Measurements from ENCODE around the gene ZNF827. TPM values are rescaled to one million over a fixed set of nuclear protein-coding genes. Genes with fewer than 3 reads are reported as not detected.

The ZNF827 gene
- total and polyA plus RNA-seq, 10 donors, result 3.3 to 31.6 (median 16.1) TPM

- intact Hi-C loops (cut with DNase I; ENCODE audit: low total_unique reads), result no loop called here
- no peak for DNase-seq
- H3K36me3 ChIP-seq, result peaks cover 0 to 29% (median 16%) of the 10 kb centered on the region in 6 donors
- peaks cover 0 to 33% (median 6%) of the 10 kb centered on the region in 6 donors for H3K4me1 ChIP-seq
- WGBS, 5 donors, result 89 to 93% (median 92%) methylated on average over 5 of the region's 5 CpGs
- H3K27me3 ChIP-seq (replicated peaks in 1 of 7), result no peaks in the 10 kb centered on the region
- no peaks in the 10 kb centered on the region for H3K9me3 ChIP-seq
- TF ChIP-seq CTCF (IDR thresholded peaks at IDR 0.05 in 8 of 11, conservative IDR thresholded peaks at IDR 0.05 in 3 of 11) (no peak), POLR2AphosphoS5 (IDR thresholded peaks at IDR 0.05) (no peak), POLR2A (IDR thresholded peaks at IDR 0.05) (no peak)
- H3K27ac ChIP-seq, result no peak overlapping the region
- no peak overlapping the region for H3K4me3 ChIP-seq
Observed at GRCh38 chr4:145898926-145899531, 39.6 kb downstream of the ZNF827 start.

- TF ChIP-seq CTCF (IDR thresholded peaks at IDR 0.05 in 8 of 11, conservative IDR thresholded peaks at IDR 0.05 in 3 of 11), result no peak
- no peak for TF ChIP-seq POLR2AphosphoS5 (IDR thresholded peaks at IDR 0.05)
- TF ChIP-seq POLR2A (IDR thresholded peaks at IDR 0.05), result no peak
- WGBS, 5 donors, result 80 to 92% (median 88%) methylated on average over 7 of the region's 7 CpGs
- H3K27me3 ChIP-seq (replicated peaks in 1 of 7), result no peaks in the 10 kb centered on the region
- peaks cover 0 to 29% (median 16%) of the 10 kb centered on the region in 6 donors for H3K36me3 ChIP-seq
- no peak for DNase-seq
- H3K4me1 ChIP-seq, result peaks cover 0 to 33% (median 6%) of the 10 kb centered on the region in 6 donors
- intact Hi-C loops (cut with DNase I; ENCODE audit: low total_unique reads), result no loop called here
- no peak overlapping the region for H3K27ac ChIP-seq
- no peaks in the 10 kb centered on the region for H3K9me3 ChIP-seq
- no peak overlapping the region for H3K4me3 ChIP-seq
Observed at GRCh38 chr4:145898466-145898865, 40.2 kb downstream of the ZNF827 start.

- no peaks in the 10 kb centered on the region for H3K27me3 ChIP-seq (replicated peaks in 1 of 7)
- H3K27ac ChIP-seq, result no peak overlapping the region
- H3K4me1 ChIP-seq, result peaks cover 0 to 40% (median 6%) of the 10 kb centered on the region in 6 donors
- TF ChIP-seq CTCF (IDR thresholded peaks at IDR 0.05 in 8 of 11, conservative IDR thresholded peaks at IDR 0.05 in 3 of 11) (no peak), POLR2A (IDR thresholded peaks at IDR 0.05) (no peak), POLR2AphosphoS5 (IDR thresholded peaks at IDR 0.05) (no peak)
- intact Hi-C loops (cut with DNase I; ENCODE audit: low total_unique reads), result no loop called here
- no peak for DNase-seq
- WGBS, 5 donors, result 93 to 98% (median 97%) methylated on average over 3 of the region's 3 CpGs
- no peaks in the 10 kb centered on the region for H3K9me3 ChIP-seq
- H3K36me3 ChIP-seq, result peaks cover 0 to 11% (median 6%) of the 10 kb centered on the region in 6 donors
- H3K4me3 ChIP-seq, result no peak overlapping the region
Observed at GRCh38 chr4:145895056-145895455, 43.6 kb downstream of the ZNF827 start.

GRCh38 chr4:145891958-145892357, 46.7 kb downstream of the ZNF827 start:
- Histone ChIP-seq H3K27ac (no peak overlapping the region), H3K4me3 (no peak overlapping the region), H3K36me3 (peaks cover 0 to 11% (median 6%) of the 10 kb centered on the region in 6 donors), H3K27me3 (replicated peaks in 1 of 7) (no peaks in the 10 kb centered on the region), H3K4me1 (peaks cover 0 to 46% (median 11%) of the 10 kb centered on the region in 6 donors), H3K9me3 (no peaks in the 10 kb centered on the region)
- intact Hi-C loops (cut with DNase I; ENCODE audit: low total_unique reads), result no loop called here
- 93 to 97% (median 96%) methylated on average over 11 of the region's 11 CpGs for WGBS, 5 donors
- no peak for TF ChIP-seq POLR2AphosphoS5 (IDR thresholded peaks at IDR 0.05)
- TF ChIP-seq CTCF (IDR thresholded peaks at IDR 0.05 in 8 of 11, conservative IDR thresholded peaks at IDR 0.05 in 3 of 11), result no peak
- no peak for TF ChIP-seq POLR2A (IDR thresholded peaks at IDR 0.05)
- DNase-seq, result no peak

Data from spleen (tissue), 11 donors.